ENCODE results near the gene DIPK1A.

Gene DIPK1A

GRCh38 chr1:92870591-92870990, 90.7 kb downstream of the DIPK1A start:
- no peak for DNase-seq

DNA sequence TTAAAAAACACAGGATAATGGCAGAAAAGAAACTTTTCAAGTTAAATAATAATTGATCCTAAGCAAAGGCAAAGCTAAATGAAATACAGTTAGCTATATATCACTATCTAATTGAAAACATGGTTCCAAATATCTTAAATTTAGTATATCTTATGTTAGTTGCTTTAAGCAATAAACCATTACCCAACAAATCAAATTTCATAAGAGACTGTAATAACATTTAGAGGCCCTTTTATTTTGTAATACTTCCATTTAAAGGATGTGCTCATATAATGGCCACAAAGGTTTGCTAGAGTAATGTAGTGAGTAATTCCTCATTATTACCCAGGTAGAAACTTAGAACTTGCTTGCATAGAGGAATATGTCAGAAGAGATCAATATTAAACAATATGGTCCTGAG, 97.1 kb downstream of the DIPK1A start:
- peak in 1 of 3 donors; percentile 9 for DNase-seq

- no peak for DNase-seq
Observed at GRCh38 chr1:92862605-92863004, 98.7 kb downstream of the DIPK1A start.

GRCh38 chr1:92859400-92860039, 101.7 kb downstream of the DIPK1A start:
- peak in 1 of 3 donors; percentile 7 for DNase-seq

- peak; percentile 77 to 93 (median 91) for DNase-seq
Observed at GRCh38 chr1:92858564-92859399, 102.5 kb downstream of the DIPK1A start.

- DNase-seq: no peak
Observed at GRCh38 chr1:92857817-92858216, 103.4 kb downstream of the DIPK1A start.

- DNase-seq: peak in 1 of 3 donors; percentile 3
Observed at GRCh38 chr1:92855236-92855635, 106.0 kb downstream of the DIPK1A start.

- DNase-seq: peak in 1 of 3 donors; percentile 19
Observed at GRCh38 chr1:92854101-92854785, 107.0 kb downstream of the DIPK1A start.

GRCh38 chr1:92853299-92853698, 108.0 kb downstream of the DIPK1A start:
- peak; percentile 60 to 69 (median 63) for DNase-seq

GRCh38 chr1:92851729-92852128, 109.5 kb downstream of the DIPK1A start:
- DNase-seq: peak in 1 of 3 donors; percentile 3

- no peak for DNase-seq
Observed at GRCh38 chr1:92850019-92850418, 111.2 kb downstream of the DIPK1A start.

- no peak for DNase-seq
Observed at GRCh38 chr1:92848201-92848600, 113.1 kb downstream of the DIPK1A start.

- no peak for DNase-seq
Observed at GRCh38 chr1:92845908-92846307, 115.4 kb downstream of the DIPK1A start.

GRCh38 chr1:92844439-92844838, 116.8 kb downstream of the DIPK1A start:
- DNase-seq: no peak

GRCh38 chr1:92843429-92844352, 117.6 kb downstream of the DIPK1A start:
- DNase-seq: no peak

GRCh38 chr1:92843046-92843423, 118.2 kb downstream of the DIPK1A start:
- DNase-seq: no peak

DNA sequence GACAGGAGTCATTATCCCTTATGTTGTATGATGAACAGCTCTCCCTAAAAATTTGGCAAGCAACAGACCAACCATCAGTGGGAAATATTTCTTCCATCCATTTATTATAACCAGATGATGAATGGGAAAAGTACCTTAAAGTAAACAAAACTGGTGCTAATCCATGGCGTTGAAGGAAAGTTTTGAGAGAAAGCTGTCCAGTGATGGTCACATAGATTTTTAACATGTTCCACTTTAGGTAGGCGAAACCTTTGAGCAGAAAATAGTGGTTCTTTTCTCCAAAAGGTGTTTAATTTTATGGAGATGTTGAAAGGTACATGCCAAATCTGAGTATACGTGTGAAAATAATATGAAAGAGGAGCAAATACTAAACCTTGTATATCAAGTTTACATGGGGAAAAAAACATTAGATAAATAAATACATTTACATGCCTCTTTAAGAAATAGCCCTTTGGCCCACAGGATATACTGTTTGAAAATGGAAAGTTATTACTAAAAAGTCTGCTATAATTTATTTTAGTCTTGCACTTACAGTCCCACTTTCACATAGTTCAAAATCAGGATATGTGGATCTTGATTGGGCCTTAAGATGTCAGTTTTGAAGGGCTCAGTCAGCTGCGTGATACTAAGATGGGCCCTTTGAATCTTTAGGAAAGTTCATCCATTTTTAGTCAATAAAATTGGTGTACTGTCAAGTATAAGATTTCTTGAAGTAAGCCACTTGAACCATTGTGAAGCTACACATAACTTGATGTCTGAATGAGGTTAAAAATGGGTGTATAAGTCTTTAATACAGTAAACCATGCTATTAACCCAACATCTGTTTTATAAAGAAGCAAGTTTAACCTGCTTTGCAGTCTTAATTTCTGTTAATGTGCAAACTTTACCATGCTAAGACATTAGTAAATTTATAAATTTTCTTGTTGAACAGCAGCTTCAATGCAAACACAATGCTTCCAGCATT, 118.9 kb downstream of the DIPK1A start:
- DNase-seq: no peak

GRCh38 chr1:92840600-92840999, 120.7 kb downstream of the DIPK1A start:
- no peak for DNase-seq

- no peak for DNase-seq
Observed at GRCh38 chr1:92839442-92839841, 121.8 kb downstream of the DIPK1A start.

DNA sequence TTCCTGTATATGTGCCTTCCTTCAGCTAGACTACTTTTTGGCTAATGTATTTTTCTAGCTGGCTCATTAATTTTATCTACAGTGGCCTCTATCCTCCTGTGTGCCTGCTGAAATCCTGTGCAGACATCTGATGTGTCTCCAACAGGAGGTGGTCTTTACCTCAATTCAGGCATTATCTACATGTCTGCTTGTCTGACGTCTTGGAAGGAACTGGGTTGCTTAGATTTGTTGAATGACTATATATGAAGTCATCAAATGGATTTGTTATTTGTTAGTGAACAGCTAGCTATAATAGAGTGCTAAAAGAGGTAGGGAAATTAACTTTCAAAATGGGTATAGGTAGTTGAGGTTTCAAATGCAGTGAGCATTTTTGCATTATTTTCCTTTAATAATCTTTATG, 122.7 kb downstream of the DIPK1A start:
- no peak for DNase-seq

DNA sequence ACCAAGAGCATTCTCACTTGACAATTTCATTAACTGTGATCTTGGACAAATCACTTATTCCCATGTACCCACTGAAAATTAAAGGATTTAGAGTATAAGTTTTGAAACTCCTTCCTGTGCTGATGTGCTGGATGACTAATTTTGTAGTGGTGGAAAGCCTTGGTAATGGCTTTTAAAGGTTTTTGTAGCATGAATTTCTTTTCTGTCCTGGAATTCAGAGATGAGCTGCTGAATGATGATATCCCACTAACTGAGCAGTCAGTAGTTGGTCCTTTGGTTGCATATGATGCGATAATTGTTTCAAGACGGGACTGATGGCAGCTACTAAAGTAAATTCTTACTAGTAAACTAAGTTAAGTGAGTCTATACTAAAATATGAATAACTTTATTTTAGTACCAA, 124.2 kb downstream of the DIPK1A start:
- no peak for DNase-seq
